Ectodermal cell (in vitro differentiated cells): Measurements from ENCODE around the gene ATP13A1.
"Not testable (repeated sequence)": the region's sequence is repeated elsewhere in the genome, so short reads cannot be mapped to it uniquely, and the experiment has no call there.

Source experiments
- H3K27ac ChIP-seq: 2 replicates; pipeline ENCODE4 v1.7.0; 2013; ENCODE audit warnings: mild to moderate bottlenecking, low read depth, low read length; ENCODE audit not compliant: insufficient read depth, poor library complexity, severe bottlenecking
- H3K27me3 ChIP-seq: 2 replicates; pipeline ENCODE4 v1.7.0; 2013; ENCODE audit warnings: mild to moderate bottlenecking, low read length; ENCODE audit not compliant: insufficient read depth, control insufficient read depth, poor library complexity, severe bottlenecking
- H3K36me3 ChIP-seq: one replicate; pipeline ENCODE4 v1.7.0; 2013; ENCODE audit warnings: low read length; ENCODE audit not compliant: control insufficient read depth, insufficient read depth
- H3K4me1 ChIP-seq: one replicate; pipeline ENCODE4 v1.7.0; 2013; ENCODE audit warnings: low read length; ENCODE audit not compliant: control insufficient read depth, insufficient read depth
- H3K4me3 ChIP-seq: 2 replicates; pipeline ENCODE4 v1.7.0; 2013; ENCODE audit warnings: low read depth, low read length, control low read depth; ENCODE audit not compliant: insufficient read depth
- H3K9me3 ChIP-seq: 2 replicates; pipeline ENCODE4 v1.7.0; 2013; ENCODE audit warnings: mild to moderate bottlenecking, low read length, moderate library complexity; ENCODE audit not compliant: control insufficient read depth
- WGBS, 2 experiments: methylation state at CpG; one replicate each; pipeline ENCODE4 v1.1.7; 2013; ENCODE audit warnings: missing lambda C conversion rate in 2 of 2; 5-methylcytosine and 5-hydroxymethylcytosine counted together

Gene ATP13A1

GRCh38 chr19:19689023-19689422 is 25.5 kb upstream of the ATP13A1 start:
- not testable (repeated sequence) for H3K4me3 ChIP-seq, H3K36me3 ChIP-seq
- WGBS, 2 experiments = 98 to 99% methylated on average over 10 of the region's 10 CpGs

DNA sequence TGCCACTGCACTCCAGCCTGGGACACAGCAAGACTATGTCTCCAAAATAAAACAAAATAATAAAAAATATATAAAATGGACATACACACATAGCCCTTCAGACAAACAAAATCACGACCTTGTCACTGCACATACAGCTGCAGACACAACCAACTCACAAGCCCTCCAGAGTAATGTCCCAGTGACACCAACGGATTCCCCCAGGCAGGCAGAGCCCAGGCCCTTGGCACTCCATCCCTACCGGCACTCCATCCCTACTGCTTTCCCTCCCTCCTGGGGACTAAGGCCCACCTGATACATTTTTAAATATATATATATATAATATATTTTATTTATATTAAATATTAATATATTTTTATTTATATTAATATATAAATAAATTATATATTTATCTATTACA is 23.6 kb upstream of the ATP13A1 start:
- no peak overlapping the region for H3K27ac ChIP-seq
- no peaks in the 10 kb centered on the region for H3K9me3 ChIP-seq
- 94 to 97% methylated on average over 2 of the region's 3 CpGs for WGBS, 2 experiments
- no peaks in the 10 kb centered on the region for H3K27me3 ChIP-seq
- no peaks in the 10 kb centered on the region for H3K36me3 ChIP-seq
- H3K4me3 ChIP-seq = no peak overlapping the region
- no peaks in the 10 kb centered on the region for H3K4me1 ChIP-seq

More at GRCh38 chr19:19689023-19689422, 25.5 kb upstream of the ATP13A1 start:
- not testable (repeated sequence) for H3K27me3 ChIP-seq, H3K9me3 ChIP-seq, H3K4me1 ChIP-seq, H3K27ac ChIP-seq

GRCh38 chr19:19686580-19686979 is 23.1 kb upstream of the ATP13A1 start:
- Histone ChIP-seq H3K36me3 (no peaks in the 10 kb centered on the region), H3K4me3 (no peak overlapping the region), H3K4me1 (no peaks in the 10 kb centered on the region), H3K9me3 (no peaks in the 10 kb centered on the region), H3K27me3 (no peaks in the 10 kb centered on the region), H3K27ac (no peak overlapping the region)
- WGBS, 2 experiments = 95% methylated on average over 6 of the region's 6 CpGs

DNA sequence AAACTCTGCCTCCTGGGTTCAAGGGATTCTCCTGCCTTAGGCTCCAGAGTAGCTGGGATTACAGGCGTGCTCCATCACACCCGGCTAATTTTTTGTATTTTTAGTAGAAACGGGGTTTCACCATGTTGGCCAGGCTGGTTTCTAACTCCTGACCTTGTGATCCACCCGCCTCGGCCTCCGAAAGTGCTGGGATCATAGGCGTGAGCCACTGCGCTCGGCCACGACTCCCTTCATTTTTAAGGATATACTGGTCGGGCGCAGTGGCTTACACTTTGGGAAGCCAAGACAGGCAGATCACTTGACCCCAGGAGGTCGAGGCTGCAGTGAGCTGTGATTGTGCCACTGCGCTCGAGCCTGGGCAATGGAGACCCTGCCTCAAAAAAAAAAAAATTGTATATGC is 22.6 kb upstream of the ATP13A1 start:
- not testable (repeated sequence) for H3K27ac ChIP-seq, H3K36me3 ChIP-seq, H3K4me1 ChIP-seq, H3K27me3 ChIP-seq, H3K9me3 ChIP-seq, H3K4me3 ChIP-seq
- 95% methylated on average over 15 of the region's 15 CpGs for WGBS, 2 experiments

- H3K9me3 ChIP-seq = no peaks in the 10 kb centered on the region
- no peaks in the 10 kb centered on the region for H3K4me1 ChIP-seq
- no peaks in the 10 kb centered on the region for H3K27me3 ChIP-seq
- no peak overlapping the region for H3K4me3 ChIP-seq
- no peak overlapping the region for H3K27ac ChIP-seq
- H3K36me3 ChIP-seq = peaks cover 26% of the 10 kb centered on the region
- WGBS, 2 experiments = 95 to 96% methylated on average over 20 of the region's 20 CpGs
These were observed 15.9 kb upstream of the ATP13A1 start for GRCh38 chr19:19679176-19680073.

DNA sequence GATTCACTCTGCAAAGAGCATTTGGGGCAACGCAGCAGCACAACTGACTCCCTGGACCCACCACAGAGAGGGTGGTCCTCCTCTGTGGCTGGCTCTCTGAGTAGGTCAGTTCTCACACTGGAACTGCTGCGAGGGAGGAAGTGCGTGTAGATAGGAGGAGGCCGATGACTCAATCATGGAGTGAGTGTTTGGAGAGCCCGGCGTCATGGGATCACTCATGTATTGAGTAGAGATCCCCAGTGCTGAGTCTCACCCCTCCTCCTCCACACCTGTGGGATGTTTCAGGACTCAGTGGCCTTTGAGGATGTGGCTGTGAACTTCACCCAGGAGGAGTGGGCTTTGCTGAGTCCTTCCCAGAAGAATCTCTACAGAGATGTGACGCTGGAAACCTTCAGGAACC is 14.1 kb upstream of the ATP13A1 start:
- no peak overlapping the region for H3K4me3 ChIP-seq
- 95 to 97% methylated on average over 7 of the region's 7 CpGs for WGBS, 2 experiments

DNA sequence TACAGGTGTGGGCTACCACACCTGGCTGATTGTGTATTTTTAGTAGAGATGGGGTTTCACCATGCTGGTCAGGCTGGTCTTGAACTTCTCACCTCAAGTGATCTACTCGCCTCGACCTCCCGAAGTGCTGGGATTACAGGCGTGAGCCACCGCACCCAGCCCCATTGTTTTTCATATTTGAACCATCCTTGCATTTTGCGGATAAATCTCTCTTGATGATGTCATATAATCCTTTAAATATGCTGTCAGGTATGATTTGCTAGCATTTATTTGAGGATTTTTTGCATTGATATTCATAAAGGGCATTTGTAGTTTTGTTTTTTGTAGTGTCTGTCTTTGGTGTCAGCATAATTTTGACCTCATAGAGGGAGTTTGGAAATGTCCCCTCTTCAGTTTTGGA is 10.8 kb upstream of the ATP13A1 start:
- Histone ChIP-seq H3K27ac (no peak overlapping the region), H3K4me3 (no peak overlapping the region), H3K36me3 (peaks cover 22% of the 10 kb centered on the region), H3K9me3 (no peaks in the 10 kb centered on the region), H3K27me3 (no peaks in the 10 kb centered on the region), H3K4me1 (no peaks in the 10 kb centered on the region)
- 92 to 95% methylated on average over 6 of the region's 6 CpGs for WGBS, 2 experiments

More for the DNA sequence above, 14.1 kb upstream of the ATP13A1 start:
- Histone ChIP-seq H3K36me3 (peaks cover 29% of the 10 kb centered on the region), H3K27me3 (no peaks in the 10 kb centered on the region), H3K27ac (no peak overlapping the region), H3K9me3 (no peaks in the 10 kb centered on the region), H3K4me1 (no peaks in the 10 kb centered on the region)

GRCh38 chr19:19672816-19673215 is 9.3 kb upstream of the ATP13A1 start:
- no peak overlapping the region for H3K27ac ChIP-seq
- no peak overlapping the region for H3K4me3 ChIP-seq
- peaks cover 9% of the 10 kb centered on the region for H3K36me3 ChIP-seq
- no peaks in the 10 kb centered on the region for H3K27me3 ChIP-seq
- no peaks in the 10 kb centered on the region for H3K4me1 ChIP-seq
- 94 to 96% methylated on average over 3 of the region's 3 CpGs for WGBS, 2 experiments
- H3K9me3 ChIP-seq = no peaks in the 10 kb centered on the region

DNA sequence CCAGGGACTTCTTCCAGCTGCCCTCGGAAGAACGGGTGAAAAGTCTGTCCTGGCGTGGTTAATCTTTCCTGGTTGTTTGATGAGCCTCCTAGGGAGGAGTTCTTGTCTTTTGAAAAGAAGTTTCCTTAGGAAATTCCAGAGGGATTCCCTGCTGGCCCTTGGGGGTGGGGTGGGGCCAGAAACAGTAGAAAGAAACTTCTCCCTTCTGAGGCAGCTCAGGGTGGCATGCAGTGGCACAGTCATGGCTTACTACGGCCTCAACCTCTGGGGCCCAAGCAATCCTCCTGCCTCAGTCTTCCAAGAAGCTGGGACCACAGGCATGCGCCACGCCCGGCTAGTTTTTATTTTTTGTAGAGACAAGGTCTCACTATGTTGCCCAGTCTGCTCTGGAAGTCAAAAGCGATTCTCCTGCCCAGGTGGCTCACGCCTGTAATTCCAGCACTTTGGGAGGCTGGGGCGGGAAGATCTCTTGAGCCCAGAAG is 6.6 kb upstream of the ATP13A1 start:
- WGBS, 2 experiments = 45 to 46% methylated on average over 10 of the region's 10 CpGs

DNA sequence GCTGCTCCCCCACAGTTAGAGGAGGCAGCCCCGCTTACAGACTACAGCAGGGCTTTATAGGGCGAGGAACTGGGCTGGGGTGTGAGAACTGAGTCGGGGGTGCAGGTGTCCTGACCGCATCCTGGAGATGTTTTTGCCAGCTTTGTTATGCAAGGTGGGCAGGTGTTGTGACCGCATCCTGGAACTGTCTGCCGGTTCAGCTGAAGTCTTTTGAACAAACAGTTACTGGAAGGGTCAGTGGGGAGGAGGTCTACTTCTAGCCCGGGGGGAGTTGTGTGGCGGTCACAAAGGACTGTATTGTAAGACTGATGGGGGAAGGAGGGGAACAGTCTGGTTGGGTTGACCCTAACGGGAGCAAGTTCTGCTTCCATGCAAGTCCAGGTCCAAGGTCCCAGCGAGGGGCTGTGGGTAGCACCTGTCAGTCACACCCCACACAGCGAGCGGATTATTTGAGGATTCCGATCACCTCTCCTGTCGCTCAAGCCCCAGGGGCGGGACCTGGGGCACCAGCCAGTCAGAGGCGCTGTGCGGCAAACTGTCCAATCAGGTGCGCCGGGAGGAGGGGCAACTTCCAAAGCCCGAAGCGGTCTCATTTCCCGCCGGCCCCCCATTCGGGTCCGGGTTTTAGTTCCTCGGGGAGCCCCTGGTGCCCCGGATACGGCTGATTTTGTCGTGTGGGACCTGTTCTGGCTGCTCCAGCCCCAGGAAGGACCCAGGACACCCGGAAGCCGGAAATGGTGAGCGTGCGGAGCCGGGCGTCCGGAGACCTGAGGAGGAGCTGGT is 4.9 kb upstream of the ATP13A1 start, which contains the start of gene ZNF101:
TSS of gene ZNF101 (plus strand) at position 610 of the 783 bp plus-strand sequence. CDS start at position 735, 125 bp downstream.
- Histone ChIP-seq H3K27ac (peak within 1 kb of the TSS; percentile 87), H3K36me3 (no peaks in the 10 kb centered on the region), H3K4me1 (no peaks in the 10 kb centered on the region), H3K27me3 (no peaks in the 10 kb centered on the region), H3K9me3 (no peaks in the 10 kb centered on the region), H3K4me3 (peak within 1 kb of the TSS; percentile 89)
- WGBS, 2 experiments = 4 to 5% methylated on average over 36 of the region's 36 CpGs

More for the DNA sequence above, 6.6 kb upstream of the ATP13A1 start:
- Histone ChIP-seq H3K9me3 (no peaks in the 10 kb centered on the region), H3K4me3 (peak overlapping the region; percentile 89), H3K36me3 (peaks cover 4% of the 10 kb centered on the region), H3K27me3 (no peaks in the 10 kb centered on the region), H3K27ac (peak overlapping the region; percentile 16), H3K4me1 (no peaks in the 10 kb centered on the region)
